GM12875 (cell line): ENCODE measurements around the gene CAMKK2.

Source experiments
- H3K4me3 ChIP-seq: one replicate; pipeline ENCODE4 v1.5.1; 2011; ENCODE audit warnings: low read depth, low read length, control low read depth
- CTCF ChIP-seq: IDR thresholded peaks from 2 replicates; pipeline ENCODE4 v1.5.1; 2011; ENCODE audit warnings: low read depth, mild to moderate bottlenecking, control low read depth, inconsistent platforms, low read length, moderate library complexity, borderline replicate concordance; ENCODE audit not compliant: insufficient read depth

CAMKK2 gene

GRCh38 chr12:121252712-121253345, 43.7 kb downstream of the CAMKK2 start:
- TF ChIP-seq CTCF, result no peak
- no peak overlapping the region for H3K4me3 ChIP-seq

GRCh38 chr12:121251838-121252237, 44.7 kb downstream of the CAMKK2 start:
- TF ChIP-seq CTCF, result no peak
- H3K4me3 ChIP-seq, result no peak overlapping the region

- H3K4me3 ChIP-seq, result no peak overlapping the region
- TF ChIP-seq CTCF, result no peak
Measured at GRCh38 chr12:121250359-121250758, 46.1 kb downstream of the CAMKK2 start.

GRCh38 chr12:121248622-121249021, 47.9 kb downstream of the CAMKK2 start:
- H3K4me3 ChIP-seq, result no peak overlapping the region
- no peak for TF ChIP-seq CTCF

- TF ChIP-seq CTCF, result no peak
- H3K4me3 ChIP-seq, result no peak overlapping the region
Measured at GRCh38 chr12:121246893-121247557, 49.5 kb downstream of the CAMKK2 start.

GRCh38 chr12:121245951-121246350, 50.6 kb downstream of the CAMKK2 start:
- TF ChIP-seq CTCF, result no peak
- H3K4me3 ChIP-seq, result no peak overlapping the region

GRCh38 chr12:121245031-121245430, 51.5 kb downstream of the CAMKK2 start:
- H3K4me3 ChIP-seq, result no peak overlapping the region
- TF ChIP-seq CTCF, result no peak
